Measurements from ENCODE around the gene ATP6V1E1. TPM values are rescaled to one million over a fixed set of nuclear protein-coding genes. Genes with fewer than 3 reads are reported as not detected.

ATP6V1E1 gene
- polyA plus RNA-seq, 2 of the 4 experiments (the other 2 are of a cell fraction), result 112 to 123 TPM

GRCh38 chr22:17570851-17571631 is 57.5 kb downstream of the ATP6V1E1 start:
- Histone ChIP-seq H3K4me1 (0 out of 3 replicates have a peak, but pooled peaks cover 6% of the 10 kb centered on the region), H3K4me2 (no peak overlapping the region), H3K27ac (no peak overlapping the region), H3K4me3 (no peak overlapping the region), H3K9me3 (no peaks in the 10 kb centered on the region)
- DNase-seq (ENCODE audit: low read depth in 1 of 2, low spot score in 1 of 2), result no peak
- 75% methylated on average over 21 of the region's 21 CpGs for WGBS (ENCODE audit: missing lambda C conversion rate)
- CTCF ChIA-PET, result interaction anchor here (3.7 kb wide), 1 partner anchor 13 kb away, joined by 18 read pairs; no protein-coding TSS in a partner anchor
- ATAC-seq, result peak in 1 of 2 experiments; percentile 33; a peak in 1 of 6 replicates
- POLR2A ChIA-PET, result no interaction called here
- TF ChIP-seq, protein P1, sequence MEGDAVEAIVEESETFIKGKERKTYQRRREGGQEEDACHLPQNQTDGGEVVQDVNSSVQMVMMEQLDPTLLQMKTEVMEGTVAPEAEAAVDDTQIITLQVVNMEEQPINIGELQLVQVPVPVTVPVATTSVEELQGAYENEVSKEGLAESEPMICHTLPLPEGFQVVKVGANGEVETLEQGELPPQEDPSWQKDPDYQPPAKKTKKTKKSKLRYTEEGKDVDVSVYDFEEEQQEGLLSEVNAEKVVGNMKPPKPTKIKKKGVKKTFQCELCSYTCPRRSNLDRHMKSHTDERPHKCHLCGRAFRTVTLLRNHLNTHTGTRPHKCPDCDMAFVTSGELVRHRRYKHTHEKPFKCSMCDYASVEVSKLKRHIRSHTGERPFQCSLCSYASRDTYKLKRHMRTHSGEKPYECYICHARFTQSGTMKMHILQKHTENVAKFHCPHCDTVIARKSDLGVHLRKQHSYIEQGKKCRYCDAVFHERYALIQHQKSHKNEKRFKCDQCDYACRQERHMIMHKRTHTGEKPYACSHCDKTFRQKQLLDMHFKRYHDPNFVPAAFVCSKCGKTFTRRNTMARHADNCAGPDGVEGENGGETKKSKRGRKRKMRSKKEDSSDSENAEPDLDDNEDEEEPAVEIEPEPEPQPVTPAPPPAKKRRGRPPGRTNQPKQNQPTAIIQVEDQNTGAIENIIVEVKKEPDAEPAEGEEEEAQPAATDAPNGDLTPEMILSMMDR (IDR thresholded peaks at IDR 0.05), result no peak
- TF ChIP-seq CHD4 (IDR thresholded peaks at IDR 0.05; ENCODE audit: borderline replicate concordance), result no peak
- TF ChIP-seq, protein P2, sequence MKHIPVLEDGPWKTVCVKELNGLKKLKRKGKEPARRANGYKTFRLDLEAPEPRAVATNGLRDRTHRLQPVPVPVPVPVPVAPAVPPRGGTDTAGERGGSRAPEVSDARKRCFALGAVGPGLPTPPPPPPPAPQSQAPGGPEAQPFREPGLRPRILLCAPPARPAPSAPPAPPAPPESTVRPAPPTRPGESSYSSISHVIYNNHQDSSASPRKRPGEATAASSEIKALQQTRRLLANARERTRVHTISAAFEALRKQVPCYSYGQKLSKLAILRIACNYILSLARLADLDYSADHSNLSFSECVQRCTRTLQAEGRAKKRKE (CRISPR knock-in tag; IDR thresholded peaks at IDR 0.05; ENCODE audit: low read depth), result no peak
- no peak for TF ChIP-seq PBX3 (IDR thresholded peaks at IDR 0.05)
- no peak for TF ChIP-seq RARB (CRISPR knock-in tag; IDR thresholded peaks at IDR 0.05)
- no peak for TF ChIP-seq NR3C1 (IDR thresholded peaks at IDR 0.05)
- TF ChIP-seq HES2 (IDR thresholded peaks at IDR 0.05), result no peak
- TF ChIP-seq NPAS2 (CRISPR knock-in tag; IDR thresholded peaks at IDR 0.05; ENCODE audit: borderline replicate concordance), result no peak
- TF ChIP-seq ZNF302 (CRISPR knock-in tag; IDR thresholded peaks at IDR 0.05), result no peak
- TF ChIP-seq ZFP36 (IDR thresholded peaks at IDR 0.05; ENCODE audit: borderline replicate concordance, partially characterized antibody), result no peak
- TF ChIP-seq PHF8 (IDR thresholded peaks at IDR 0.05; ENCODE audit: borderline replicate concordance, low read depth), result no peak
- no peak for TF ChIP-seq HOXB5 (CRISPR knock-in tag; IDR thresholded peaks at IDR 0.05)
- TF ChIP-seq SREBF2 (IDR thresholded peaks at IDR 0.05), result no peak
- TF ChIP-seq, protein P3, sequence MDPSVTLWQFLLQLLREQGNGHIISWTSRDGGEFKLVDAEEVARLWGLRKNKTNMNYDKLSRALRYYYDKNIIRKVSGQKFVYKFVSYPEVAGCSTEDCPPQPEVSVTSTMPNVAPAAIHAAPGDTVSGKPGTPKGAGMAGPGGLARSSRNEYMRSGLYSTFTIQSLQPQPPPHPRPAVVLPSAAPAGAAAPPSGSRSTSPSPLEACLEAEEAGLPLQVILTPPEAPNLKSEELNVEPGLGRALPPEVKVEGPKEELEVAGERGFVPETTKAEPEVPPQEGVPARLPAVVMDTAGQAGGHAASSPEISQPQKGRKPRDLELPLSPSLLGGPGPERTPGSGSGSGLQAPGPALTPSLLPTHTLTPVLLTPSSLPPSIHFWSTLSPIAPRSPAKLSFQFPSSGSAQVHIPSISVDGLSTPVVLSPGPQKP (IDR thresholded peaks at IDR 0.05; ENCODE audit: low read depth, low read length), result no peak
- TF ChIP-seq KDM5A (IDR thresholded peaks at IDR 0.05), result no peak
- no peak for TF ChIP-seq CBX8 (IDR thresholded peaks at IDR 0.05)
- no peak for FAIRE-seq

DNA sequence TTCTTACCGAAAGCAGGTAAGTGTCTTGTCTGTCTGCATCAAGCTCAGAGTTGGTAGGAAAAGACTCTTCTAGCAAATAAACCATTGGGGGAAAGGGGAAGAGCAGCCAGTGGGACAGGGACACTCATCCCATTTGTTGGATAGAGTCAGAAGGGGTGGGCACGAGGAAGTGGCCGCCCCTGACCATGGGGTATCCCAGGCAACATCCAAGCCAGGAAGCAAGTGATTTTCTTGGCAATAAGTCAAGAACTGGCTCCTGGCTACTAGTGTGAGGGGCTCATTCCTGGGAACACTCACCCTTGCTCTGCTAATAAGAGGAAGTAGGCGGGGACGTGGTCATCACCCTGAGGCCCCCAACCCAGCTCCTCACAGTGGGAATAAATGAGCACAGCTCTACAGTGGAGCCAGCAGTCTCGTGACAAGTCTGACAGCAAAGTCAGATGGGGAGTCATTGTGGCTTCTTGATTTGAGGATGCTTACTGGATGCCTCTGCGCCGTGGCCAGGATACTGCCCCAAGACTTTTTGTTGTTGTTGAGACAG is 58.5 kb downstream of the ATP6V1E1 start:
- ChIA-PET POLR2A (no interaction called here), CTCF (interaction anchor here (3.7 kb wide), 1 partner anchor 12 kb away, joined by 18 read pairs; no protein-coding TSS in a partner anchor)
- DNase-seq (ENCODE audit: low read depth in 1 of 2, low spot score in 1 of 2) (no peak), FAIRE-seq (no peak), ATAC-seq (no peak; a peak in 1 of 6 replicates)
- H3K4me3 ChIP-seq, result no peak overlapping the region
- TF ChIP-seq CHD4 (IDR thresholded peaks at IDR 0.05; ENCODE audit: borderline replicate concordance), result no peak
- no peak for TF ChIP-seq CHD2 (IDR thresholded peaks at IDR 0.05; ENCODE audit: low read length, partially characterized antibody)
- TF ChIP-seq, protein P4, sequence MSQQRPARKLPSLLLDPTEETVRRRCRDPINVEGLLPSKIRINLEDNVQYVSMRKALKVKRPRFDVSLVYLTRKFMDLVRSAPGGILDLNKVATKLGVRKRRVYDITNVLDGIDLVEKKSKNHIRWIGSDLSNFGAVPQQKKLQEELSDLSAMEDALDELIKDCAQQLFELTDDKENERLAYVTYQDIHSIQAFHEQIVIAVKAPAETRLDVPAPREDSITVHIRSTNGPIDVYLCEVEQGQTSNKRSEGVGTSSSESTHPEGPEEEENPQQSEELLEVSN (IDR thresholded peaks at IDR 0.05; ENCODE audit: borderline replicate concordance, low read depth), result no peak
- TF ChIP-seq NR3C1 (IDR thresholded peaks at IDR 0.05), result no peak
- no peak for TF ChIP-seq BHLHE40 (IDR thresholded peaks at IDR 0.05; ENCODE audit: low read depth, low read length)
- TF ChIP-seq KDM5A (IDR thresholded peaks at IDR 0.05), result no peak
- TF ChIP-seq TP53 (CRISPR knock-in tag; IDR thresholded peaks at IDR 0.05), result no peak
- no peak for TF ChIP-seq HES2 (IDR thresholded peaks at IDR 0.05)
- H3K4me2 ChIP-seq, result no peak overlapping the region; the same call in 2 of the 3 replicates
- H3K9me3 ChIP-seq, result no peaks in the 10 kb centered on the region
- no peak overlapping the region for H3K27ac ChIP-seq
- WGBS (ENCODE audit: missing lambda C conversion rate), result 55% methylated on average over 7 of the region's 8 CpGs
- H3K4me1 ChIP-seq, result 0 out of 3 replicates have a peak, but pooled peaks cover 6% of the 10 kb centered on the region
